HG02981 (cell line): Measurements from ENCODE around the gene KIF11.

ENCODE experiments used
- ATAC-seq: cut with Tn5 transposase; IDR thresholded peaks from one replicate; pipeline ENCODE4 v1.9.1; 2021; ENCODE audit warnings: mild to moderate bottlenecking, moderate library complexity; ENCODE audit not compliant: unreplicated experiment

The KIF11 gene

GRCh38 chr10:92667078-92667477 lies 74.1 kb downstream of the KIF11 start:
- no peak for ATAC-seq

GRCh38 chr10:92677708-92678107 lies 84.8 kb downstream of the KIF11 start:
- ATAC-seq = no peak

GRCh38 chr10:92678206-92678605 lies 85.3 kb downstream of the KIF11 start:
- no peak for ATAC-seq

- ATAC-seq = no peak
Observed at GRCh38 chr10:92681306-92681834, 88.4 kb downstream of the KIF11 start.

- ATAC-seq = no peak
Observed at GRCh38 chr10:92688573-92688926, 95.6 kb downstream of the KIF11 start.

GRCh38 chr10:92688927-92689662 lies 96.2 kb downstream of the KIF11 start:
- ATAC-seq = no peak

- no peak for ATAC-seq
Observed at GRCh38 chr10:92689663-92690210, 96.8 kb downstream of the KIF11 start, which contains the start of gene HHEX. HHEX (plus strand) TSS chr10:92689955; CDS start chr10:92689987, 32 bp downstream.

- ATAC-seq = no peak
Observed at GRCh38 chr10:92690211-92690914, 97.4 kb downstream of the KIF11 start.

- ATAC-seq = no peak
Observed at GRCh38 chr10:92690915-92691590, 98.1 kb downstream of the KIF11 start.

- no peak for ATAC-seq
Observed at GRCh38 chr10:92691591-92692079, 98.7 kb downstream of the KIF11 start.

- no peak for ATAC-seq
Observed at GRCh38 chr10:92692080-92692671, 99.2 kb downstream of the KIF11 start.

GRCh38 chr10:92692697-92693533 lies 100.0 kb downstream of the KIF11 start:
- no peak for ATAC-seq

GRCh38 chr10:92693534-92693893 lies 100.6 kb downstream of the KIF11 start:
- no peak for ATAC-seq

GRCh38 chr10:92695679-92696605 lies 103.0 kb downstream of the KIF11 start:
- ATAC-seq = no peak

- no peak for ATAC-seq
Observed at GRCh38 chr10:92696606-92697383, 103.9 kb downstream of the KIF11 start.

- ATAC-seq = no peak
Observed at GRCh38 chr10:92697663-92698511, 105.0 kb downstream of the KIF11 start.

GRCh38 chr10:92699193-92699517 lies 106.2 kb downstream of the KIF11 start:
- no peak for ATAC-seq
